Mucosa of descending colon (tissue), 3 donors: ENCODE results near the gene BCL2L13. TPM values are rescaled to one million over a fixed set of nuclear protein-coding genes. Genes with fewer than 3 reads are reported as not detected.

Source experiments
- ATAC-seq: fragments of 200-7000 bp; cut with Tn5 transposase; one replicate; pipeline ENCODE4 v1.9.1; 2020; ENCODE audit warnings: mild to moderate bottlenecking, moderate library complexity
- DNase-seq, 3 donors: peaks; one replicate each; pipeline ENCODE4 v3.0.0-alpha.2; 2020
- H3K36me3 ChIP-seq: fragments of 200-600 bp; one replicate; pipeline ENCODE4 v1.8.0; 2021; ENCODE audit warnings: low read depth, mild to moderate bottlenecking
- H3K4me1 ChIP-seq: fragments of 200-600 bp; one replicate; pipeline ENCODE4 v1.8.0; 2021; ENCODE audit warnings: low read depth, mild to moderate bottlenecking
- H3K4me3 ChIP-seq: fragments of 200-600 bp; one replicate; pipeline ENCODE4 v1.8.0; 2021; ENCODE audit warnings: mild to moderate bottlenecking
- H3K9me3 ChIP-seq: fragments of 200-600 bp; one replicate; pipeline ENCODE4 v1.8.0; 2021; ENCODE audit warnings: mild to moderate bottlenecking
- CTCF ChIP-seq: fragments of 200-600 bp; IDR thresholded peaks from one replicate; pipeline ENCODE4 v1.8.0; 2022; ENCODE audit warnings: antibody characterized with exemption, mild to moderate bottlenecking
- intact Hi-C, 2 donors: fragments of 100-400 bp; cut with DNase I in 1 of 2; cut with micrococcal nuclease in 1 of 2; formaldehyde crosslinking; loops; one replicate each; pipeline versions ENCODE4 v1.11.0 to v1.11.1; 2022; cut with DNase I, micrococcal nuclease
- total RNA-seq, 3 donors: library from RNA; stranded (reverse); fragmentation: NEBNext Ultra II Directional in 2 of 3; extraction: Animal tissue kit (Norgen Biotek cat#: 25700) in 2 of 3; gene quantifications; one replicate each; pipeline versions ENCODE4 v1.2.1 to v1.2.4, GENCODE V29; 2021 to 2023
- donor health status: DM: no; HTN: no; CAD: no; lungs with moderate emphysema.
- donor health status: DM: no; HTN: no; CAD: no.
- donor health status: DM: no; HTN: yes; CAD: no.

The BCL2L13 gene
- total RNA-seq, 3 donors from 2014 or later = 47.2 to 61.2 (median 57.3) TPM

- DNase-seq = no peak
- H3K9me3 ChIP-seq = no peaks in the 10 kb centered on the region
- H3K4me1 ChIP-seq = no peaks in the 10 kb centered on the region
- H3K36me3 ChIP-seq = no peaks in the 10 kb centered on the region
- intact Hi-C loops = no loop called here
- no peak for TF ChIP-seq CTCF
- ATAC-seq = no peak
- H3K4me3 ChIP-seq = no peak overlapping the region
Measured at GRCh38 chr22:17597217-17597616, 41.3 kb upstream of the BCL2L13 start.

GRCh38 chr22:17598318-17598717 is 40.2 kb upstream of the BCL2L13 start:
- Histone ChIP-seq H3K9me3 (no peaks in the 10 kb centered on the region), H3K36me3 (no peaks in the 10 kb centered on the region), H3K4me3 (no peak overlapping the region), H3K4me1 (no peaks in the 10 kb centered on the region)
- no peak for DNase-seq
- ATAC-seq = no peak
- intact Hi-C loops = no loop called here
- no peak for TF ChIP-seq CTCF

- H3K4me3 ChIP-seq = no peak overlapping the region
- no peaks in the 10 kb centered on the region for H3K4me1 ChIP-seq
- intact Hi-C loops = no loop called here
- TF ChIP-seq CTCF = no peak
- ATAC-seq = no peak
- DNase-seq = peak in 1 of 3 donors; percentile 6
- H3K36me3 ChIP-seq = no peaks in the 10 kb centered on the region
- no peaks in the 10 kb centered on the region for H3K9me3 ChIP-seq
Measured at GRCh38 chr22:17601031-17601430, 37.5 kb upstream of the BCL2L13 start.

- Histone ChIP-seq H3K4me1 (no peaks in the 10 kb centered on the region), H3K36me3 (no peaks in the 10 kb centered on the region), H3K9me3 (no peaks in the 10 kb centered on the region), H3K4me3 (no peak overlapping the region)
- intact Hi-C loops = no loop called here
- ATAC-seq (no peak), DNase-seq (no peak)
- no peak for TF ChIP-seq CTCF
Measured at GRCh38 chr22:17603668-17604067, 34.9 kb upstream of the BCL2L13 start.

- no peak for DNase-seq
- no peaks in the 10 kb centered on the region for H3K36me3 ChIP-seq
Measured at GRCh38 chr22:17606496-17606895, 32.1 kb upstream of the BCL2L13 start.

More at GRCh38 chr22:17606496-17606895, 32.1 kb upstream of the BCL2L13 start:
- Histone ChIP-seq H3K4me3 (no peak overlapping the region), H3K4me1 (no peaks in the 10 kb centered on the region), H3K9me3 (no peaks in the 10 kb centered on the region)
- TF ChIP-seq CTCF = no peak
- intact Hi-C loops = no loop called here
- no peak for ATAC-seq
